ENCODE data around the gene CBFA2T3. TPM values are rescaled to one million over a fixed set of nuclear protein-coding genes. Genes with fewer than 3 reads are reported as not detected.
"Not testable (repeated sequence)": the region's sequence is repeated elsewhere in the genome, so short reads cannot be mapped to it uniquely, and the experiment has no call there.

CBFA2T3 gene
- total RNA-seq, 1 experiment from 2014 or later: 2.9 TPM

DNA sequence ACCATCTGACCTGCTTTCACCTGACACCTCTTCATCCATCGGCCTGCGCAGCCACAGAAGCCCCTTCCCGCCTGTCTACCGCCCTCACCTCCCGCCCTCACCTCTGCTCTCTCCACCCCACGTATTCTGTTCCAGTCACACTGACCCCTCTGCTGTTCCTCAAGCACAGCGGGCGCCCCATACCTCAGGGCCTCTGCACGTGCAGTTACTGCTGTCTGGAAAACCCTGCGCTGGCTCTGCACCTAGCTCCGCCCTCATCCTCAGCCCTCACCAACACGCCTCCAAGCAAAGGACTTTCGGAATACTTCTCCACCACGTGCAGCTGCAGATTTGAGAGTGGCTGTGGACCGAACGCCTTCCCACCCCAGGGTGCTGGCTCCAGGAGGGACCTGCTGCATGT lies 85.9 kb downstream of the CBFA2T3 start:
- Histone ChIP-seq H3K27ac (ENCODE audit: insufficient read length, low read depth, low read length) (no peak overlapping the region), H2BK5ac (ENCODE audit: insufficient read length, low read length) (no peak overlapping the region), H3K79me2 (ENCODE audit: insufficient read depth, low read length) (no peaks in the 10 kb centered on the region), H3K27me3 (ENCODE audit: insufficient read depth, low read length) (no peaks in the 10 kb centered on the region), H2BK15ac (ENCODE audit: low read depth, low read length) (no peak overlapping the region), H3K23ac (ENCODE audit: insufficient read length, low read depth, low read length) (no peak overlapping the region), H3K9ac (ENCODE audit: extremely low read depth, insufficient read length, low read length) (no peak overlapping the region), H3K23me2 (ENCODE audit: insufficient read length, low read depth, low read length, poor library complexity, severe bottlenecking) (no peaks in the 10 kb centered on the region), H4K5ac (ENCODE audit: insufficient read length, low read depth, low read length) (no peak overlapping the region), H3K4me1 (ENCODE audit: insufficient read depth, low read length) (no peaks in the 10 kb centered on the region), H4K20me1 (ENCODE audit: control insufficient read depth, insufficient read depth, insufficient read length) (no peaks in the 10 kb centered on the region), H3K56ac (ENCODE audit: insufficient read length, low read depth, low read length) (no peak overlapping the region), H3T11ph (ENCODE audit: low read length) (no peak overlapping the region), H2AK5ac (ENCODE audit: insufficient read length, low read length) (no peak overlapping the region), H2AFZ (ENCODE audit: low read length) (no peak overlapping the region), H4K8ac (replicated peaks; ENCODE audit: insufficient read length, low read depth, low read length) (no peak overlapping the region), H4K91ac (ENCODE audit: insufficient read length, low read depth, low read length) (no peak overlapping the region), H3K4ac (ENCODE audit: low read depth, low read length) (no peak overlapping the region), H2BK20ac (ENCODE audit: low read depth, low read length, poor library complexity, severe bottlenecking) (no peak overlapping the region), H3K18ac (ENCODE audit: insufficient read length, low read depth, low read length) (no peak overlapping the region), H2BK120ac (ENCODE audit: low read depth, low read length, poor library complexity, severe bottlenecking) (no peak overlapping the region), H2BK12ac (ENCODE audit: insufficient read length, low read depth, low read length) (no peak overlapping the region), H3K4me2 (ENCODE audit: insufficient read depth, insufficient read length, low read length) (no peak overlapping the region), H3K79me1 (ENCODE audit: insufficient read depth, low read depth, low read length, poor library complexity, severe bottlenecking) (no peaks in the 10 kb centered on the region), H3K9me3 (ENCODE audit: control insufficient read depth, low read depth, low read length) (no peaks in the 10 kb centered on the region), H3K14ac (ENCODE audit: insufficient read depth, low read length) (no peak overlapping the region)
- H3K4me1 Mint-ChIP-seq: no peaks in the 10 kb centered on the region
- no peaks in the 10 kb centered on the region for H3K36me3 Mint-ChIP-seq (ENCODE audit: insufficient read depth in 1 of 3, low read depth in 3 of 3)
- H3K27ac Mint-ChIP-seq: no peak overlapping the region
- WGBS (ENCODE audit: extremely low coverage, insufficient read length, low lambda C conversion rate): no CpG with 5 or more reads among the region's 16 CpGs
- DNase-seq: no peak
- TF ChIP-seq, protein P1, sequence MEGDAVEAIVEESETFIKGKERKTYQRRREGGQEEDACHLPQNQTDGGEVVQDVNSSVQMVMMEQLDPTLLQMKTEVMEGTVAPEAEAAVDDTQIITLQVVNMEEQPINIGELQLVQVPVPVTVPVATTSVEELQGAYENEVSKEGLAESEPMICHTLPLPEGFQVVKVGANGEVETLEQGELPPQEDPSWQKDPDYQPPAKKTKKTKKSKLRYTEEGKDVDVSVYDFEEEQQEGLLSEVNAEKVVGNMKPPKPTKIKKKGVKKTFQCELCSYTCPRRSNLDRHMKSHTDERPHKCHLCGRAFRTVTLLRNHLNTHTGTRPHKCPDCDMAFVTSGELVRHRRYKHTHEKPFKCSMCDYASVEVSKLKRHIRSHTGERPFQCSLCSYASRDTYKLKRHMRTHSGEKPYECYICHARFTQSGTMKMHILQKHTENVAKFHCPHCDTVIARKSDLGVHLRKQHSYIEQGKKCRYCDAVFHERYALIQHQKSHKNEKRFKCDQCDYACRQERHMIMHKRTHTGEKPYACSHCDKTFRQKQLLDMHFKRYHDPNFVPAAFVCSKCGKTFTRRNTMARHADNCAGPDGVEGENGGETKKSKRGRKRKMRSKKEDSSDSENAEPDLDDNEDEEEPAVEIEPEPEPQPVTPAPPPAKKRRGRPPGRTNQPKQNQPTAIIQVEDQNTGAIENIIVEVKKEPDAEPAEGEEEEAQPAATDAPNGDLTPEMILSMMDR (conservative IDR thresholded peaks at IDR 0.05): no peak
- peaks cover 0 to 8% of the 10 kb centered on the region in 2 experiments; a peak in 4 of 5 replicates for H3K9me3 Mint-ChIP-seq
- H3K27me3 Mint-ChIP-seq (ENCODE audit: low read depth): peaks cover 11% of the 10 kb centered on the region
- H3K4me3 Mint-ChIP-seq: no peak overlapping the region

DNA sequence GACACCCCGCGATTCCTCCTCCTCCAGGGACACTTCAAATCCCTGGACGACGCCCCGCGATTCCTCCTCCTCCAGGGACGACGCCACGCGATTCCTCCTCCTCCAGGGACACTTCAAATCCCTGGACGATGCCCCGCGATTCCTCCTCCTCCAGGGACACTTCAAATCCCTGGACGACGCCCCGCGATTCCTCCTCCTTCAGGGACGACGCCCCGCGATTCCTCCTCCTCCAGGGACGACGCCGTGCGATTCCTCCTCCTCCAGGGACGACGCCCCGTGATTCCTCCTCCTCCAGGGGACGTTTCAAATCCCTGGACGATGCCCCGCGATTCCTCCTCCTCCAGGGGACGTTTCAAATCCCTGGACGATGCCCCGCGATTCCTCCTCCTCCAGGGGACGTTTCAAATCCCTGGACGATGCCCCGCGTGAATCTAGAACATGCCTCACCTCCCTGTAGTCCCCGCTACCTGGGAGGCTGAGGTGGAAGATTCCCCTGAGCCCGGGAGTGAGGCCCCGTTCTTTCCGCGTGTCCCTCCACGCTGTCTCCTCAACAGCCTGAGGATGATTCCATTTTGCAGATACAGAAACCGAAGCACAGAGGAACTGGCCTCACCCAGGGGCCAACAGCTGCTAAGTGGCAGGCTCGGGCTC lies 87.2 kb downstream of the CBFA2T3 start:
- not testable (repeated sequence) for H3K9ac ChIP-seq (ENCODE audit: extremely low read depth, insufficient read length, low read length); H2AK5ac ChIP-seq (ENCODE audit: insufficient read length, low read length); H3K4ac ChIP-seq (ENCODE audit: low read depth, low read length); H3K56ac ChIP-seq (ENCODE audit: insufficient read length, low read depth, low read length); H4K91ac ChIP-seq (ENCODE audit: insufficient read length, low read depth, low read length); H3K18ac ChIP-seq (ENCODE audit: insufficient read length, low read depth, low read length); H3K4me1 Mint-ChIP-seq; H3K14ac ChIP-seq (ENCODE audit: insufficient read depth, low read length); H4K20me1 ChIP-seq (ENCODE audit: control insufficient read depth, insufficient read depth, insufficient read length); DNase-seq; H3K9me3 ChIP-seq (ENCODE audit: control insufficient read depth, low read depth, low read length); H3T11ph ChIP-seq (ENCODE audit: low read length); H3K4me3 Mint-ChIP-seq; H4K8ac ChIP-seq (replicated peaks; ENCODE audit: insufficient read length, low read depth, low read length); H3K79me2 ChIP-seq (ENCODE audit: insufficient read depth, low read length); H2BK20ac ChIP-seq (ENCODE audit: low read depth, low read length, poor library complexity, severe bottlenecking); H3K4me2 ChIP-seq (ENCODE audit: insufficient read depth, insufficient read length, low read length); H3K23ac ChIP-seq (ENCODE audit: insufficient read length, low read depth, low read length); H3K36me3 Mint-ChIP-seq (ENCODE audit: insufficient read depth in 1 of 3, low read depth in 3 of 3); H3K79me1 ChIP-seq (ENCODE audit: insufficient read depth, low read depth, low read length, poor library complexity, severe bottlenecking); H2BK5ac ChIP-seq (ENCODE audit: insufficient read length, low read length); H4K5ac ChIP-seq (ENCODE audit: insufficient read length, low read depth, low read length); H3K23me2 ChIP-seq (ENCODE audit: insufficient read length, low read depth, low read length, poor library complexity, severe bottlenecking); H3K9me3 Mint-ChIP-seq; H2BK120ac ChIP-seq (ENCODE audit: low read depth, low read length, poor library complexity, severe bottlenecking); H3K27ac ChIP-seq (ENCODE audit: insufficient read length, low read depth, low read length); H3K27me3 ChIP-seq (ENCODE audit: insufficient read depth, low read length); H3K4me1 ChIP-seq (ENCODE audit: insufficient read depth, low read length); H2AFZ ChIP-seq (ENCODE audit: low read length); H2BK12ac ChIP-seq (ENCODE audit: insufficient read length, low read depth, low read length); H2BK15ac ChIP-seq (ENCODE audit: low read depth, low read length)
- WGBS (ENCODE audit: extremely low coverage, insufficient read length, low lambda C conversion rate): no CpG with 5 or more reads among the region's 48 CpGs
- H3K27me3 Mint-ChIP-seq (ENCODE audit: low read depth): peaks cover 11% of the 10 kb centered on the region
- H3K27ac Mint-ChIP-seq: peak overlapping the region in 1 of 3 experiments; percentile 80; a peak in 1 of 7 replicates

All from H9 (cell line).